ENCODE results near the gene C9orf153. TPM values are rescaled to one million over a fixed set of nuclear protein-coding genes. Genes with fewer than 3 reads are reported as not detected.

C9orf153 gene
- polyA plus RNA-seq, 2 of the 4 experiments (the other 2 are of a cell fraction) = 0.06 to 0.08 TPM

DNA sequence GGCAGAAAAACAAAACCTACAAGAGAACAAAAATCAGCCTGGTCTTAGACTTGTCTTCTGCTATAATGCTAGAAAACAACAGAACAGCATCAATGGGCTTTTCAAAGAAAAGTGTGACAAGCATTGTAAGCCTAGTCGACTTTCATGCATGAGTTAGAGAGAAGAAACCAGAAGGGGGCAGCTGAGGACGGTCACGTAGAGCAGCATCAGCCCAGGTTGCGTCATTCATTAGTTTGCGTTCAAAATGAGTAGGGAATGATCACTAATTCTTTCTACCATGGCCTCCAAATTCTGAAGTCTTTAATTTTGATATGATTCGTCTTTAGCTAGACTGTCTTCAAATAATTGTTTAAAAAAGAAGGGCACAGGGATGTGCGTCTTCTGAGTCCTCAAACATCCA lies 27.6 kb upstream of the C9orf153 start (continued):
- TF ChIP-seq MYC (IDR thresholded peaks at IDR 0.05; ENCODE audit: borderline replicate concordance, low read length) (no peak), POLR2AphosphoS2 (conservative IDR thresholded peaks at IDR 0.05; ENCODE audit: low read length) (no peak), E2F6 (IDR thresholded peaks at IDR 0.05; ENCODE audit: borderline replicate concordance, low read depth) (no peak), HOXB5 (CRISPR knock-in tag; IDR thresholded peaks at IDR 0.05) (no peak), FOSB (CRISPR knock-in tag; IDR thresholded peaks at IDR 0.05) (no peak), RAD21 (conservative IDR thresholded peaks at IDR 0.05 in 1 of 2, IDR thresholded peaks at IDR 0.05 in 1 of 2) (peak; percentile 48 to 58; a peak in 4 of 5 replicates), HOXB13 (CRISPR knock-in tag; IDR thresholded peaks at IDR 0.05; ENCODE audit: low read depth) (no peak), ZC3H11A (IDR thresholded peaks at IDR 0.05) (no peak), ESRRA (IDR thresholded peaks at IDR 0.05; ENCODE audit: borderline replicate concordance, low read length) (no peak), TFCP2L1 (CRISPR knock-in tag; IDR thresholded peaks at IDR 0.05) (no peak)
- TF ChIP-seq, protein P1, sequence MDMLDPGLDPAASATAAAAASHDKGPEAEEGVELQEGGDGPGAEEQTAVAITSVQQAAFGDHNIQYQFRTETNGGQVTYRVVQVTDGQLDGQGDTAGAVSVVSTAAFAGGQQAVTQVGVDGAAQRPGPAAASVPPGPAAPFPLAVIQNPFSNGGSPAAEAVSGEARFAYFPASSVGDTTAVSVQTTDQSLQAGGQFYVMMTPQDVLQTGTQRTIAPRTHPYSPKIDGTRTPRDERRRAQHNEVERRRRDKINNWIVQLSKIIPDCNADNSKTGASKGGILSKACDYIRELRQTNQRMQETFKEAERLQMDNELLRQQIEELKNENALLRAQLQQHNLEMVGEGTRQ (IDR thresholded peaks at IDR 0.05) = no peak
- TF ChIP-seq, protein P2, sequence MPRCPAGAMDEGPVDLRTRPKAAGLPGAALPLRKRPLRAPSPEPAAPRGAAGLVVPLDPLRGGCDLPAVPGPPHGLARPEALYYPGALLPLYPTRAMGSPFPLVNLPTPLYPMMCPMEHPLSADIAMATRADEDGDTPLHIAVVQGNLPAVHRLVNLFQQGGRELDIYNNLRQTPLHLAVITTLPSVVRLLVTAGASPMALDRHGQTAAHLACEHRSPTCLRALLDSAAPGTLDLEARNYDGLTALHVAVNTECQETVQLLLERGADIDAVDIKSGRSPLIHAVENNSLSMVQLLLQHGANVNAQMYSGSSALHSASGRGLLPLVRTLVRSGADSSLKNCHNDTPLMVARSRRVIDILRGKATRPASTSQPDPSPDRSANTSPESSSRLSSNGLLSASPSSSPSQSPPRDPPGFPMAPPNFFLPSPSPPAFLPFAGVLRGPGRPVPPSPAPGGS (IDR thresholded peaks at IDR 0.05) = no peak
- TF ChIP-seq, protein P3, sequence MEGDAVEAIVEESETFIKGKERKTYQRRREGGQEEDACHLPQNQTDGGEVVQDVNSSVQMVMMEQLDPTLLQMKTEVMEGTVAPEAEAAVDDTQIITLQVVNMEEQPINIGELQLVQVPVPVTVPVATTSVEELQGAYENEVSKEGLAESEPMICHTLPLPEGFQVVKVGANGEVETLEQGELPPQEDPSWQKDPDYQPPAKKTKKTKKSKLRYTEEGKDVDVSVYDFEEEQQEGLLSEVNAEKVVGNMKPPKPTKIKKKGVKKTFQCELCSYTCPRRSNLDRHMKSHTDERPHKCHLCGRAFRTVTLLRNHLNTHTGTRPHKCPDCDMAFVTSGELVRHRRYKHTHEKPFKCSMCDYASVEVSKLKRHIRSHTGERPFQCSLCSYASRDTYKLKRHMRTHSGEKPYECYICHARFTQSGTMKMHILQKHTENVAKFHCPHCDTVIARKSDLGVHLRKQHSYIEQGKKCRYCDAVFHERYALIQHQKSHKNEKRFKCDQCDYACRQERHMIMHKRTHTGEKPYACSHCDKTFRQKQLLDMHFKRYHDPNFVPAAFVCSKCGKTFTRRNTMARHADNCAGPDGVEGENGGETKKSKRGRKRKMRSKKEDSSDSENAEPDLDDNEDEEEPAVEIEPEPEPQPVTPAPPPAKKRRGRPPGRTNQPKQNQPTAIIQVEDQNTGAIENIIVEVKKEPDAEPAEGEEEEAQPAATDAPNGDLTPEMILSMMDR (IDR thresholded peaks at IDR 0.05) = peak; percentile 49; the same call in 2 of the 3 replicates

DNA sequence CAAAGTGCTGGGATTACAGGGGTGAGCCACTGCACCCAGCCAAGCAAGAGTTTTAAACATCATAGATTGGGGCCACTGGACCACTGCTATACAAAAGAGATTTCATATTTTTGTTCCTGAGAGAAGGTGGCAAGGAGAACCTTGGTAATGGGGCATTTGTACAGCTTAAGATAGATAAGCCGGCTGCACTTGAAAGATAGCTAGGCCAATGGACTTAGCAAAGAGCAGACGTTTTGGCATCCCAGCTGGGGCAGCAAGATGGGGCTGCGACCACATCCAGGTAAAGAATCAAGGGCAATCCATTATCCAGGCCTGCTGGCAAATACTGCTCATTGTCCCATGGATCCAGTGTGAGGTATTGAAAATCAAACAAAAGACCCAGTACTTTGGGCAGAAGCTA lies 26.8 kb upstream of the C9orf153 start:
- TF ChIP-seq KDM1A (IDR thresholded peaks at IDR 0.05; ENCODE audit: low read depth) = no peak
- TF ChIP-seq FOSL2 (IDR thresholded peaks at IDR 0.05) = no peak
- no peak for TF ChIP-seq FOSL2 (CRISPR knock-in tag; IDR thresholded peaks at IDR 0.05)
- no peak for TF ChIP-seq FOXS1 (CRISPR knock-in tag; IDR thresholded peaks at IDR 0.05)
- no peak for TF ChIP-seq HES2 (IDR thresholded peaks at IDR 0.05)
- no peak for TF ChIP-seq POLR2A (IDR thresholded peaks at IDR 0.05; ENCODE audit: low read length)
- TF ChIP-seq, protein P3 (IDR thresholded peaks at IDR 0.05) = no peak
- no peak for TF ChIP-seq PBX3 (IDR thresholded peaks at IDR 0.05)
- no peak for TF ChIP-seq RARB (CRISPR knock-in tag; IDR thresholded peaks at IDR 0.05)
- TF ChIP-seq HOXB13 (CRISPR knock-in tag; IDR thresholded peaks at IDR 0.05; ENCODE audit: low read depth) = no peak
- no peak for TF ChIP-seq MAX (IDR thresholded peaks at IDR 0.05)
- no peak for TF ChIP-seq GATA3 (IDR thresholded peaks at IDR 0.05; ENCODE audit: borderline replicate concordance)
- no peak for TF ChIP-seq NR3C1 (IDR thresholded peaks at IDR 0.05)
- DNase-seq (ENCODE audit: low read depth in 1 of 2, low spot score in 1 of 2) (no peak), FAIRE-seq (no peak), ATAC-seq (no peak)
- Histone ChIP-seq H3K4me2 (no peak overlapping the region), H3K4me1 (peaks cover 13% of the 10 kb centered on the region; the same call in 2 of the 3 replicates), H3K27ac (no peak overlapping the region), H3K9me3 (no peaks in the 10 kb centered on the region), H3K4me3 (no peak overlapping the region)
- POLR2A ChIA-PET = no interaction called here
- CTCF ChIA-PET = interaction anchor here (0.6 to 1.3 kb wide), 3 partner anchors 25 to 47 kb away, joined by 3 to 6 read pairs (median 3); no protein-coding TSS in a partner anchor
- 31% methylated on average over 3 of the region's 3 CpGs for WGBS (ENCODE audit: missing lambda C conversion rate)
